Ishikawa (cell line): ENCODE results near the gene PHF21A.
A peak's percentile ranks its signal among the peaks of the same experiment; 100 is the strongest.

Source experiments
- CEBPB ChIP-seq: IDR thresholded peaks from 2 replicates; pipeline ENCODE4 v1.6.1; 2012
- CREB1 ChIP-seq: IDR thresholded peaks from 2 replicates; pipeline ENCODE4 v1.6.1; 2012; ENCODE audit warnings: low read depth
- EGR1 ChIP-seq: IDR thresholded peaks from 2 replicates; pipeline ENCODE4 v1.6.1; 2012
- EP300 ChIP-seq: IDR thresholded peaks from 2 replicates; pipeline ENCODE4 v1.6.1; 2012; ENCODE audit warnings: borderline replicate concordance
- FOXM1 ChIP-seq: IDR thresholded peaks from 2 replicates; pipeline ENCODE4 v1.6.1; 2012; ENCODE audit warnings: low read depth, borderline replicate concordance
- MAX ChIP-seq: IDR thresholded peaks from 2 replicates; pipeline ENCODE4 v1.6.1; 2012
- NFIC ChIP-seq: IDR thresholded peaks from 2 replicates; pipeline ENCODE4 v1.6.1; 2012
- RAD21 ChIP-seq: IDR thresholded peaks from 2 replicates; pipeline ENCODE4 v1.6.1; 2012; ENCODE audit warnings: low read depth
- REST ChIP-seq: IDR thresholded peaks from 2 replicates; pipeline ENCODE4 v1.6.1; 2012; ENCODE audit warnings: low read depth, mild to moderate bottlenecking
- TAF1 ChIP-seq: IDR thresholded peaks from 2 replicates; pipeline ENCODE4 v1.6.1; 2012; ENCODE audit warnings: low read depth, mild to moderate bottlenecking
- TCF12 ChIP-seq: IDR thresholded peaks from 2 replicates; pipeline ENCODE4 v1.6.1; 2012; ENCODE audit warnings: low read depth
- TEAD4 ChIP-seq: IDR thresholded peaks from 2 replicates; pipeline ENCODE4 v1.6.1; 2012
- USF1 ChIP-seq: IDR thresholded peaks from 2 replicates; pipeline ENCODE4 v1.6.1; 2012
- YY1 ChIP-seq: IDR thresholded peaks from 2 replicates; pipeline ENCODE4 v1.6.1; 2012; ENCODE audit warnings: low read depth
- ZBTB7A ChIP-seq: IDR thresholded peaks from 2 replicates; pipeline ENCODE4 v1.6.1; 2012; ENCODE audit warnings: low read depth

PHF21A gene

GRCh38 chr11:45899086-45899447 is 222.2 kb downstream of the PHF21A start:
- no peak for TF ChIP-seq ZBTB7A
- TF ChIP-seq RAD21 = no peak
- TF ChIP-seq FOXM1 = no peak
- TF ChIP-seq EGR1 = no peak
- TF ChIP-seq TEAD4 = no peak
- no peak for TF ChIP-seq TCF12
- TF ChIP-seq YY1 = no peak
- TF ChIP-seq TAF1 = no peak

- TF ChIP-seq REST (no peak), CEBPB (no peak), FOXM1 (no peak), CREB1 (no peak), RAD21 (no peak), NFIC (no peak), TCF12 (no peak), TEAD4 (no peak), MAX (no peak), EP300 (no peak), TAF1 (no peak)
Observed at GRCh38 chr11:45897556-45897955, 223.7 kb downstream of the PHF21A start.

- TF ChIP-seq NFIC (no peak), EP300 (no peak), ZBTB7A (0 out of 2 replicates have a peak, but pooled peaks have one; percentile 37), CEBPB (no peak), REST (peak; percentile 64), FOXM1 (no peak), TEAD4 (no peak)
Observed at GRCh38 chr11:45896422-45896984, 224.8 kb downstream of the PHF21A start.

- TF ChIP-seq YY1 = no peak
- TF ChIP-seq NFIC = no peak
- TF ChIP-seq CREB1 = no peak
Observed at GRCh38 chr11:45895553-45896259, 225.5 kb downstream of the PHF21A start.

GRCh38 chr11:45894555-45895247 is 226.6 kb downstream of the PHF21A start:
- TF ChIP-seq USF1 = no peak
- TF ChIP-seq ZBTB7A = no peak
- TF ChIP-seq TCF12 = no peak
- no peak for TF ChIP-seq CEBPB
- no peak for TF ChIP-seq YY1
- no peak for TF ChIP-seq EP300
- no peak for TF ChIP-seq MAX
- TF ChIP-seq CREB1 = no peak

- no peak for TF ChIP-seq USF1
- no peak for TF ChIP-seq REST
- no peak for TF ChIP-seq TEAD4
Observed at GRCh38 chr11:45892856-45893255, 228.4 kb downstream of the PHF21A start.
